ENCODE data around the gene SEPTIN12. TPM values are rescaled to one million over a fixed set of nuclear protein-coding genes. Genes with fewer than 3 reads are reported as not detected.
"Not testable (repeated sequence)": the region's sequence is repeated elsewhere in the genome, so short reads cannot be mapped to it uniquely, and the experiment has no call there.

Gene SEPTIN12
- total and polyA plus RNA-seq, 11 donors, result 0.32 TPM; not detected in 10

- intact Hi-C loops (cut with DNase I), result no loop called here
- WGBS, 4 donors, result 77 to 84% (median 81%) methylated on average over 7 of the region's 7 CpGs
These were observed 765 bp upstream of the SEPTIN12 start for GRCh38 chr16:4788910-4789309.

GRCh38 chr16:4788489-4788889 is 344 bp upstream of the SEPTIN12 start:
- intact Hi-C loops (cut with DNase I), result no loop called here
- no peaks in the 10 kb centered on the region for H3K9me3 ChIP-seq
- ATAC-seq (no peak), DNase-seq (no peak)
- H3K36me3 ChIP-seq, result no peaks in the 10 kb centered on the region
- H3K27ac ChIP-seq, result no peak overlapping the region
- 65 to 73% (median 67%) methylated on average over 9 of the region's 9 CpGs for WGBS, 4 donors
- H3K4me3 ChIP-seq, result no peak overlapping the region
- no peaks in the 10 kb centered on the region for H3K4me1 ChIP-seq
- no peaks in the 10 kb centered on the region for H3K27me3 ChIP-seq
- no peak for TF ChIP-seq CTCF (IDR thresholded peaks at IDR 0.05)
- no peak for TF ChIP-seq POLR2A (IDR thresholded peaks at IDR 0.05)

More at GRCh38 chr16:4788910-4789309, 765 bp upstream of the SEPTIN12 start:
- H3K36me3 ChIP-seq, result no peaks in the 10 kb centered on the region
- no peak overlapping the region for H3K27ac ChIP-seq
- TF ChIP-seq POLR2A (IDR thresholded peaks at IDR 0.05) (no peak), CTCF (IDR thresholded peaks at IDR 0.05) (no peak)
- no peaks in the 10 kb centered on the region for H3K4me1 ChIP-seq
- ATAC-seq, result no peak
- H3K9me3 ChIP-seq, result no peaks in the 10 kb centered on the region
- no peak for DNase-seq
- no peaks in the 10 kb centered on the region for H3K27me3 ChIP-seq
- no peak overlapping the region for H3K4me3 ChIP-seq

GRCh38 chr16:4787068-4787467 is 1.1 kb downstream of the SEPTIN12 start:
- Histone ChIP-seq H3K27me3 (no peaks in the 10 kb centered on the region), H3K9me3 (no peaks in the 10 kb centered on the region), H3K27ac (no peak overlapping the region), H3K36me3 (no peaks in the 10 kb centered on the region), H3K4me1 (no peaks in the 10 kb centered on the region), H3K4me3 (no peak overlapping the region)
- 94 to 98% (median 96%) methylated on average over 8 of the region's 8 CpGs for WGBS, 4 donors
- intact Hi-C loops (cut with DNase I), result no loop called here
- DNase-seq (no peak), ATAC-seq (no peak)
- TF ChIP-seq CTCF (IDR thresholded peaks at IDR 0.05), result no peak
- no peak for TF ChIP-seq POLR2A (IDR thresholded peaks at IDR 0.05)

- TF ChIP-seq POLR2A (IDR thresholded peaks at IDR 0.05) (no peak), CTCF (IDR thresholded peaks at IDR 0.05) (no peak)
These were observed 2.2 kb downstream of the SEPTIN12 start for GRCh38 chr16:4785758-4786433.

GRCh38 chr16:4784444-4784987 is 3.6 kb downstream of the SEPTIN12 start:
- H3K27ac ChIP-seq; H3K4me1 ChIP-seq; ATAC-seq; intact Hi-C loops (cut with DNase I); DNase-seq; H3K27me3 ChIP-seq; H3K9me3 ChIP-seq; H3K36me3 ChIP-seq; H3K4me3 ChIP-seq: not testable (repeated sequence)
- 91 to 92% (median 92%) methylated on average over 13 to 14 of the region's 14 CpGs for WGBS, 4 donors

More at GRCh38 chr16:4785758-4786433, 2.2 kb downstream of the SEPTIN12 start:
- 87 to 94% (median 91%) methylated on average over 23 of the region's 23 CpGs for WGBS, 4 donors
- Histone ChIP-seq H3K9me3 (no peaks in the 10 kb centered on the region), H3K4me1 (no peaks in the 10 kb centered on the region), H3K4me3 (no peak overlapping the region), H3K27me3 (no peaks in the 10 kb centered on the region), H3K36me3 (no peaks in the 10 kb centered on the region), H3K27ac (no peak overlapping the region)
- intact Hi-C loops (cut with DNase I), result no loop called here
- DNase-seq, result no peak
- no peak for ATAC-seq
